Keratinocyte (primary cell): ENCODE measurements around the gene PPIP5K2. TPM values are rescaled to one million over a fixed set of nuclear protein-coding genes. Genes with fewer than 3 reads are reported as not detected.
"Not testable (repeated sequence)": the region's sequence is repeated elsewhere in the genome, so short reads cannot be mapped to it uniquely, and the experiment has no call there.

Experiments
- DNase-seq: peaks from one replicate; pipeline ENCODE4 v3.0.0-alpha.2; 2011; ENCODE audit warnings: low read depth, missing footprints, low spot score
- FAIRE-seq: peaks from 2 replicates; lab custom pipeline; 2011; peaks lifted over from hg19 to GRCh38; lab: Jason Lieb, UNC
- H2AFZ ChIP-seq: 2 replicates; pipeline ENCODE4 v1.6.0; 2012; ENCODE audit warnings: low read length, control low read depth, inconsistent platforms; ENCODE audit not compliant: control insufficient read depth
- H3K27ac ChIP-seq: 2 replicates; pipeline ENCODE4 v1.5.1; 2011; ENCODE audit warnings: low read length; ENCODE audit not compliant: control insufficient read depth, insufficient read depth
- H3K27me3 ChIP-seq: 3 replicates; pipeline ENCODE4 v1.6.0; 2011; ENCODE audit warnings: low read length; ENCODE audit not compliant: control insufficient read depth, insufficient read depth; ENCODE audit errors: extremely low read depth
- H3K36me3 ChIP-seq, 2 experiments: 2 replicates in 1 of 2; 3 replicates in 1 of 2; pipeline ENCODE4 v1.5.1; 2011; ENCODE audit warnings: low read length in 2 of 2, mild to moderate bottlenecking in 1 of 2; ENCODE audit not compliant: control insufficient read depth in 2 of 2, insufficient read depth in 2 of 2; ENCODE audit errors: extremely low read depth in 1 of 2
- H3K4me1 ChIP-seq: 3 replicates; pipeline ENCODE4 v1.5.1; 2011; ENCODE audit warnings: low read length; ENCODE audit not compliant: control insufficient read depth, insufficient read depth; ENCODE audit errors: extremely low read depth
- H3K4me2 ChIP-seq: 3 replicates; pipeline ENCODE4 v1.6.0; 2011; ENCODE audit warnings: low read depth, low read length; ENCODE audit not compliant: control insufficient read depth, insufficient read depth; ENCODE audit errors: extremely low read depth
- H3K4me3 ChIP-seq, 3 experiments: fragments of 200-600 bp in 1 of 3; sonication (generic) in 1 of 3; 2 replicates in 2 of 3; 3 replicates in 1 of 3; pipeline ENCODE4 v1.5.1; 2011 to 2016; ENCODE audit warnings: low read length in 3 of 3, mild to moderate bottlenecking in 3 of 3, control low read depth in 2 of 3, inconsistent platforms in 1 of 3, low read depth in 1 of 3, mixed read lengths in 1 of 3, mixed run types in 1 of 3, moderate library complexity in 1 of 3; ENCODE audit not compliant: control insufficient read depth in 2 of 3, insufficient read depth in 2 of 3; ENCODE audit errors: extremely low read depth in 1 of 3
- H3K79me2 ChIP-seq: 2 replicates; pipeline ENCODE4 v1.6.0; 2012; ENCODE audit warnings: low read length; ENCODE audit not compliant: control insufficient read depth, insufficient read depth
- H3K9ac ChIP-seq: 3 replicates; pipeline ENCODE4 v1.6.0; 2011; ENCODE audit warnings: low read length; ENCODE audit not compliant: control insufficient read depth, insufficient read depth; ENCODE audit errors: extremely low read depth
- H3K9me1 ChIP-seq: 3 replicates; pipeline ENCODE4 v1.6.0; 2011; ENCODE audit warnings: low read length; ENCODE audit not compliant: control insufficient read depth, insufficient read depth; ENCODE audit errors: extremely low read depth
- H3K9me3 ChIP-seq: 2 replicates; pipeline ENCODE4 v1.5.1; 2012; ENCODE audit warnings: low read depth, low read length; ENCODE audit not compliant: control insufficient read depth
- H4K20me1 ChIP-seq: 3 replicates; pipeline ENCODE4 v1.6.0; 2011; ENCODE audit warnings: low read length; ENCODE audit not compliant: control insufficient read depth, insufficient read depth; ENCODE audit errors: extremely low read depth
- CTCF ChIP-seq, 3 experiments: IDR thresholded peaks in 1 of 3; conservative IDR thresholded peaks in 1 of 3; optimal IDR thresholded peaks in 1 of 3; 2 replicates in 2 of 3; 3 replicates in 1 of 3; pipeline versions ENCODE3 to v1.5.1; 2011; ENCODE audit warnings: low read length in 3 of 3, mild to moderate bottlenecking in 3 of 3, moderate library complexity in 2 of 3, control low read depth in 1 of 3, inconsistent platforms in 1 of 3; ENCODE audit not compliant: insufficient read depth in 2 of 3; ENCODE audit errors: extremely low read depth in 1 of 3
- EZH2 ChIP-seq: IDR thresholded peaks from one replicate; pipeline ENCODE4 v1.6.1; 2012; ENCODE audit warnings: inconsistent platforms, mild to moderate bottlenecking, low read length, moderate library complexity
- dilution Hi-C: fragments of 300-500 bp; cut with MboI; formaldehyde crosslinking; loops from one replicate; pipeline ENCODE4 v1.7.0; 2020; ENCODE audit warnings: low sequenced_read_pairs; ENCODE audit not compliant: extremely low pct_ligation_motif_present
- polyA plus RNA-seq, 5 experiments: library from polyadenylated mRNA; depleted of rRNA in 3 of 5; stranded (reverse) in 3 of 5; stranded (forward) in 1 of 5; unstranded in 1 of 5; fragments of >200 nt; gene quantifications; 1 replicate in 1 of 5; 2 replicates in 3 of 5; 3 replicates in 1 of 5; pipeline versions ENCODE4 v1.2.1 to v1.2.3, GENCODE V29; 2011 to 2012; ENCODE audit warnings: missing spikeins in 2 of 5, low read depth in 1 of 5, low replicate concordance in 1 of 5

Gene PPIP5K2
- polyA plus RNA-seq, 1 donor (not counting 4 experiments of a cell fraction or from before 2014, with no cell fraction given) = 27.8 TPM

GRCh38 chr5:103139264-103139865 is 19.3 kb downstream of the PPIP5K2 start:
- no peaks in the 10 kb centered on the region for H3K9me3 ChIP-seq
- H3K79me2 ChIP-seq = no peaks in the 10 kb centered on the region
- no peaks in the 10 kb centered on the region for H4K20me1 ChIP-seq
- H3K36me3 ChIP-seq = no peaks in the 10 kb centered on the region
- DNase-seq = peak; percentile 36
- H3K9me1 ChIP-seq = no peaks in the 10 kb centered on the region
- H3K27ac ChIP-seq = no peak overlapping the region
- H3K4me2 ChIP-seq = no peak overlapping the region
- H3K9ac ChIP-seq = no peak overlapping the region
- peak; percentile 88 for FAIRE-seq
- TF ChIP-seq CTCF (optimal IDR thresholded peaks at IDR 0.05 in 1 of 3, IDR thresholded peaks at IDR 0.05 in 1 of 3, conservative IDR thresholded peaks at IDR 0.05 in 1 of 3; ENCODE audit: extremely low read depth in 1 of 3, insufficient read depth in 2 of 3, low read length in 3 of 3) (peak; percentile 82 to 88 (median 86)), EZH2 (no peak)
- dilution Hi-C loops = no loop called here
- no peak overlapping the region for H2AFZ ChIP-seq
- H3K4me3 ChIP-seq = no peak overlapping the region
- no peaks in the 10 kb centered on the region for H3K4me1 ChIP-seq
- no peaks in the 10 kb centered on the region for H3K27me3 ChIP-seq

GRCh38 chr5:103142132-103142531 is 22.0 kb downstream of the PPIP5K2 start:
- H3K27me3 ChIP-seq, H3K79me2 ChIP-seq, H3K36me3 ChIP-seq, DNase-seq, H3K4me2 ChIP-seq, H3K9ac ChIP-seq, H2AFZ ChIP-seq, H4K20me1 ChIP-seq, H3K4me1 ChIP-seq, dilution Hi-C loops, H3K9me3 ChIP-seq, H3K27ac ChIP-seq, H3K9me1 ChIP-seq, H3K4me3 ChIP-seq, FAIRE-seq: not testable (repeated sequence)

GRCh38 chr5:103145196-103145595 is 25.1 kb downstream of the PPIP5K2 start:
- DNase-seq (no peak), FAIRE-seq (no peak)
- no peaks in the 10 kb centered on the region for H3K9me3 ChIP-seq
- H3K79me2 ChIP-seq = no peaks in the 10 kb centered on the region
- dilution Hi-C loops = no loop called here
- H3K4me2 ChIP-seq = no peak overlapping the region
- H3K9me1 ChIP-seq = no peaks in the 10 kb centered on the region
- H3K27me3 ChIP-seq = no peaks in the 10 kb centered on the region
- no peak for TF ChIP-seq EZH2
- no peak for TF ChIP-seq CTCF (optimal IDR thresholded peaks at IDR 0.05 in 1 of 3, IDR thresholded peaks at IDR 0.05 in 1 of 3, conservative IDR thresholded peaks at IDR 0.05 in 1 of 3; ENCODE audit: extremely low read depth in 1 of 3, insufficient read depth in 2 of 3, low read length in 3 of 3)
- H3K4me1 ChIP-seq = no peaks in the 10 kb centered on the region
- H2AFZ ChIP-seq = no peak overlapping the region
- no peaks in the 10 kb centered on the region for H4K20me1 ChIP-seq
- no peak overlapping the region for H3K9ac ChIP-seq
- H3K27ac ChIP-seq = no peak overlapping the region
- H3K4me3 ChIP-seq = no peak overlapping the region
- H3K36me3 ChIP-seq = no peaks in the 10 kb centered on the region
